K562 (cell line): Measurements from ENCODE around the gene CARD9.

ENCODE experiments used
- CBFB ChIP-seq: sonication (generic); formaldehyde crosslinking; IDR thresholded peaks from 2 replicates; pipeline ENCODE4 v1.4.0; 2020; ENCODE audit warnings: mild to moderate bottlenecking, missing genetic modification reagents
- CTCF ChIP-seq, 3 experiments: IDR thresholded peaks in 2 of 3; conservative IDR thresholded peaks in 1 of 3; 2 replicates each; pipeline ENCODE4 v1.5.1; 2011 to 2012; ENCODE audit warnings: low read length in 3 of 3, mild to moderate bottlenecking in 3 of 3, control low read depth in 2 of 3, improper control_type of control experiment in 1 of 3, inconsistent platforms in 1 of 3, low read depth in 1 of 3, mixed read lengths in 1 of 3, moderate library complexity in 1 of 3; ENCODE audit not compliant: insufficient read depth in 2 of 3
- EHMT2 ChIP-seq: fragments of 450-650 bp; IDR thresholded peaks from 2 replicates; pipeline ENCODE4 v1.6.1; 2018; ENCODE audit warnings: antibody characterized with exemption
- EZH2 ChIP-seq: IDR thresholded peaks from 2 replicates; pipeline ENCODE4 v1.6.1; 2012; ENCODE audit warnings: low read depth, mild to moderate bottlenecking, inconsistent platforms, low read length, borderline replicate concordance
- HDAC2 ChIP-seq: fragments of 450-650 bp; IDR thresholded peaks from 2 replicates; pipeline ENCODE4 v1.6.1; 2016; ENCODE audit warnings: mild to moderate bottlenecking
- HNRNPL ChIP-seq: fragments of 200-400 bp; formaldehyde crosslinking; IDR thresholded peaks from 2 replicates; pipeline ENCODE4 v1.6.1; 2017; ENCODE audit warnings: low read depth, mild to moderate bottlenecking, low read length
- MAFF ChIP-seq: IDR thresholded peaks from 2 replicates; pipeline ENCODE4 v1.6.1; 2012; ENCODE audit warnings: low read length, improper control_type of control experiment
- TAF1 ChIP-seq: IDR thresholded peaks from 2 replicates; pipeline ENCODE4 v1.6.1; 2011; ENCODE audit warnings: mild to moderate bottlenecking, low read length, moderate library complexity; ENCODE audit not compliant: insufficient read depth, control insufficient read depth, severe bottlenecking; ENCODE audit errors: extremely low read depth
- ZFPM2 ChIP-seq: fragments of 250-450 bp; sonication (Bioruptor Pico); IDR thresholded peaks from 2 replicates; pipeline ENCODE4 v1.5.1; 2022; ENCODE audit warnings: mild to moderate bottlenecking
- ZNF324 ChIP-seq: fragments of 250-450 bp; sonication (Bioruptor Pico); IDR thresholded peaks from 2 replicates; pipeline ENCODE4 v1.4.0; 2020; ENCODE audit warnings: mild to moderate bottlenecking
- ZNF384 ChIP-seq: IDR thresholded peaks from 2 replicates; pipeline ENCODE4 v1.6.1; 2012; ENCODE audit warnings: low read depth, low read length, improper control_type of control experiment
- ZNF407 ChIP-seq: fragments of 450-650 bp; IDR thresholded peaks from 2 replicates; pipeline ENCODE4 v1.6.1; 2016; ENCODE audit warnings: low read depth
- ZNF431 ChIP-seq: sonication (generic); formaldehyde crosslinking; IDR thresholded peaks from 2 replicates; pipeline ENCODE4 v1.8.0; 2022; ENCODE audit warnings: mild to moderate bottlenecking, missing genetic modification reagents
- ZSCAN29 ChIP-seq: fragments of 450-650 bp; IDR thresholded peaks from 2 replicates; pipeline ENCODE4 v1.6.1; 2017

DNA sequence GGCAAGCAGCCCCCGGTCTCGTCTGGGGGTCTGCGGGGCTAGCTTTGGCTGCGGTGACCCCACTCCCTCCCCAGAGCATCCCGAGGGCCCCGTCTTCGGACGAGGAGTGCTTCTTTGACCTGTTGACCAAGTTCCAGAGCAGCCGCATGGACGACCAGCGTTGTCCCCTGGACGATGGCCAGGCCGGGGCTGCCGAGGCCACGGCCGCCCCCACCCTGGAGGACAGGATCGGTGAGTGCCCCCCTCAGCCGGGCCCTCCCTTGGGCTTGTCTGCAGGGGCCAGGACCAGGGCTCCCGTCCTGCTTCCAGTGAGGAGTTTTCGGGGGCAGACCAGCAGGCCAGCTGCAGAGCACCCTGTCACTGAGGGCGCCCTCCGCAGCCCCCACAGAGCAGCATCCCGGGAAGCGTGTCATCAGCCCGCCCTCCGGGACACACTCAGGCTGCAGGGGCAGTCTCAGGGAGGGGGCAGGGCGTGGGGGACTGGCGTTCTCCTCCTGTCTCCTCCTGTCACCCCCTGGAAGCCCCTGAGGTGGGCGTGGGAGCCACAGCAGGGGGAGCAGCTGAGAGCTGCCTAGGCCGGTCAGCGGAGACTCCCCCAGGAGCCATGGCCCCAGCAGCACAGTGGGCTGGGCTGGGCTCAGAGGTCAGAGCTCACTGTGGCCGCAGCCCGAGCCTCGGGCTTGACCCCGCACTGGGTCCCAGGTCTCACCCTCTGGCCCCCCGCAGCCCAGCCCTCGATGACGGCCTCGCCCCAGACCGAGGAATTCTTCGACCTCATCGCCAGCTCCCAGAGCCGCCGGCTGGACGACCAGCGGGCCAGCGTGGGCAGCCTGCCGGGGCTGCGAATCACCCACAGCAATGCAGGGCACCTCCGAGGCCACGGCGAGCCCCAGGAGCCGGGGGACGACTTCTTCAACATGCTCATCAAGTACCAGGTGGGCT, 17.6 kb downstream of the CARD9 start:
- TF ChIP-seq TAF1 (no peak), CTCF (IDR thresholded peaks at IDR 0.05 in 2 of 3, conservative IDR thresholded peaks at IDR 0.05 in 1 of 3; ENCODE audit: insufficient read depth in 2 of 3, low read depth in 1 of 3, low read length in 3 of 3) (no peak), EHMT2 (no peak), ZNF431 (CRISPR knock-in tag) (no peak), ZNF324 (CRISPR knock-in tag) (no peak), ZNF384 (no peak), HDAC2 (no peak), EZH2 (no peak), ZSCAN29 (no peak), MAFF (no peak), ZNF407 (no peak), CBFB (no peak), ZFPM2 (CRISPR knock-in tag) (no peak), HNRNPL (no peak)
